Activated gamma-delta T cell treated with anti-CD3 and anti-CD28 coated beads, Interleukin-2, amount 50 U/mL, for 16 hours (primary cell): ENCODE measurements around the gene PLK4.
"Not testable (repeated sequence)": the region's sequence is repeated elsewhere in the genome, so short reads cannot be mapped to it uniquely, and the experiment has no call there.

ENCODE experiments used
- DNase-seq: peaks from one replicate; pipeline ENCODE4 v3.0.0-alpha.2; 2020; ENCODE audit warnings: low read depth

PLK4 gene

GRCh38 chr4:127916512-127916911 is 35.8 kb downstream of the PLK4 start:
- DNase-seq: no peak

DNA sequence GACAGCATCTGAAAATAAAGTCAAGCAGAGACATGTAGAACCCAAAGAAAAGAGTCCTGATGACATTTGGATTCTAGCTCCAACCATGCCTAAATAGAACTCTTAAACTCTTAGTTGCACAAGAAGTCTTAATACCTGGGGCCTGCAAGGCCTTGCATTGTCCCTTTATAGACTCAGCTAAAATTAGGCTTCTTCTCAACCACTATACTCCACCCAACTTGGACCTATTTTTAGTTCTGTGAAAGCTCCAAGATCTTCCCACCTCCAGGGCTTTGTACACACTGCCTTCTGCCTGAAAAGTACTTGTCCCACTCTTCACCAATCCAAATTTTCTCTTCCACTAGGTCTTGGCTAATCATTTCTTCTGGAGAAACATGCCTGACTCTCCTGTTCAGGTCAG is 36.5 kb downstream of the PLK4 start:
- DNase-seq: no peak

DNA sequence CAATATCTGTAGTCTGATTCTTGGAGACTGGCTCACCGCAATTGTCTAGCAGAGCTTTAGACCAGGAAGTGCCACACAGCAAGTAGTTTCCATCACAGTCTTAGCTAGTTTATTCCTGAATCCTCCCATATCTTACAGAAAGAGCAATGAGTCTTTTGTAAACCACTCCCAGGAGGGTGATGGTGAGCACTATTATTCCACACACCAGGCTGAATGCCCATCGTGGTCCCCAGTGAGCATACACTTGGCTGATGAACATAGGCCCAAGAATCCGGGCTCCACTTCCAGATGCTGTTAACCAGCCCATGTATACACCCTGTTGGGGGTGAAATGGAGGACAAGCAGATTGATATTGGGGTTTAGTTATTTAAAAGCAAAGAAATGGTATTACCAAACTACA is 39.8 kb downstream of the PLK4 start:
- no peak for DNase-seq

DNA sequence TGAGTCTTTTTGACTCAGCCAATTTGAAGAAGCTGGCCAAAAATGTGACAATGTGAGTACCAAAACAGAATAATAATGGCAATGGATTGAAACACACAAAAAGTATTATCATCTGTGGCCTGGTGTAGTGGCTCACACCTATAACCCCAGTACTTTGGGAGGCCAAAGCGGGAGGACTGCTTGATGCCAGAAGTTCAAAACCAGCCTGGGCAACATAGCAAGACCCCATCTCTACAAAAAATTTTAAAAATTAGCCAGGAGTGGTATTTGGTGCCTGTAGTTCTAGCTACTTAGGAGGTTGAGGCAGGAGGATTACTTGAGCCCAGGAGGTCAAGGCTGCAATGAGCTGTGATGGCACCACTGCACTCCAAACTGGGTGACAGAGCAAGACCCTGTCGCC is 41.5 kb downstream of the PLK4 start:
- no peak for DNase-seq

DNA sequence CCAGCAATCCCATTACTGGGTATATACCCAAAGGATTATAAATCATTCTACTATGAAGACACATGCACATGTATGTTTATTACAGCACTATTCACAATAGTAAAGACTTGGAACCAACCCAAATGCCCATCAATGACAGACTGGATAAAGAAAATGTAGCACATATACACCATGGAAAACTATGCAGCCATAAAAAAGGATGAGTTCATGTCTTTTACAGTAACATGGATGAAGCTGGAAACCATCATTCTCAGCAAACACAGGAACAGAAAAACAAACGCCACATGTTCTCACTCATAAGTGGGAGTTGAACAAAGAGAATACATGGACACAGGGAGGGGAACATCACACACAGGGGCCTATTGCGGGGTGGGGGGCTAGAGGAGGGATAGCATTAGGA is 45.0 kb downstream of the PLK4 start:
- not testable (repeated sequence) for DNase-seq

- no peak for DNase-seq
These were observed 49.5 kb downstream of the PLK4 start for GRCh38 chr4:127930175-127930574.

DNA sequence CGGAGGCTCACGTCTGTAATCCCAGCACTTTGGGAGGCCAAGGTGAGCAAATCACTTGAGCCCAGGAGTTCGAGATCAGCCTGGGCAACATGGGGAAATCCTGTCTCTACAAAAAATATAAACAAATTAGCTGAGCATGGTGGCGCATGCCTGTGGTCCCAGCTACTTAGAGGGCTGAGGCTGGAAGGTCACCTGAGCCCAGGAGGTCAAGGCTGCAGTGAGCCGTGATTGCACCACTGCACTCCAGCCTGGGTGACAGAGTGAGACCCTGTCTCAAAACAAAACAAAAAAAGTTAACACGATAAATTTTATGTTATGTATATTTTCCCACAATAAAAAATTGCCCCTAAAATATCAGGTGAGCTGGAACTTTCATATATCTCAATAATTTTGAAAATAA is 51.1 kb downstream of the PLK4 start:
- DNase-seq: not testable (repeated sequence)

GRCh38 chr4:127936974-127937373 is 56.3 kb downstream of the PLK4 start:
- DNase-seq: no peak
